Tibial nerve (tissue), 4 donors: ENCODE results near the gene TBC1D16.

ENCODE experiments used
- EP300 ChIP-seq, 2 donors: sonication (generic); formaldehyde crosslinking; IDR thresholded peaks; one replicate each; pipeline ENCODE4 v1.6.1; 2017; ENCODE audit warnings: antibody characterized with exemption in 2 of 2, mild to moderate bottlenecking in 1 of 2
- POLR2A ChIP-seq, 2 donors: fragments of 450-650 bp; IDR thresholded peaks; one replicate each; pipeline ENCODE4 v1.6.1; 2017; ENCODE audit warnings: antibody characterized with exemption in 2 of 2, mild to moderate bottlenecking in 2 of 2, moderate library complexity in 2 of 2
- TF ChIP-seq, protein P1 (sequence below), 5 experiments: fragments of 200-600 bp in 3 of 5; fragments of 450-650 bp in 2 of 5; sonication (generic) in 3 of 5; IDR thresholded peaks; one replicate each; pipeline ENCODE4 v1.5.1; 2016 to 2019; ENCODE audit warnings: antibody characterized with exemption in 5 of 5, mild to moderate bottlenecking in 3 of 5, moderate library complexity in 2 of 5

- TF ChIP-seq, protein P1, sequence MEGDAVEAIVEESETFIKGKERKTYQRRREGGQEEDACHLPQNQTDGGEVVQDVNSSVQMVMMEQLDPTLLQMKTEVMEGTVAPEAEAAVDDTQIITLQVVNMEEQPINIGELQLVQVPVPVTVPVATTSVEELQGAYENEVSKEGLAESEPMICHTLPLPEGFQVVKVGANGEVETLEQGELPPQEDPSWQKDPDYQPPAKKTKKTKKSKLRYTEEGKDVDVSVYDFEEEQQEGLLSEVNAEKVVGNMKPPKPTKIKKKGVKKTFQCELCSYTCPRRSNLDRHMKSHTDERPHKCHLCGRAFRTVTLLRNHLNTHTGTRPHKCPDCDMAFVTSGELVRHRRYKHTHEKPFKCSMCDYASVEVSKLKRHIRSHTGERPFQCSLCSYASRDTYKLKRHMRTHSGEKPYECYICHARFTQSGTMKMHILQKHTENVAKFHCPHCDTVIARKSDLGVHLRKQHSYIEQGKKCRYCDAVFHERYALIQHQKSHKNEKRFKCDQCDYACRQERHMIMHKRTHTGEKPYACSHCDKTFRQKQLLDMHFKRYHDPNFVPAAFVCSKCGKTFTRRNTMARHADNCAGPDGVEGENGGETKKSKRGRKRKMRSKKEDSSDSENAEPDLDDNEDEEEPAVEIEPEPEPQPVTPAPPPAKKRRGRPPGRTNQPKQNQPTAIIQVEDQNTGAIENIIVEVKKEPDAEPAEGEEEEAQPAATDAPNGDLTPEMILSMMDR (IDR thresholded peaks at IDR 0.05), result no peak
- TF ChIP-seq POLR2A (IDR thresholded peaks at IDR 0.05) (no peak), EP300 (IDR thresholded peaks at IDR 0.05) (no peak)
Measured at GRCh38 chr17:80018917-80019651, 16.6 kb downstream of the TBC1D16 start.
